Mesenchymal stem cell (in vitro differentiated cells and primary cell): ENCODE data around the gene SARS1.
A peak's percentile ranks its signal among the peaks of the same experiment; 100 is the strongest.

ENCODE experiments used
- DNase-seq: peaks from one replicate; pipeline ENCODE4 v3.0.0-alpha.2; 2013
- H2AFZ ChIP-seq: one replicate; pipeline ENCODE4 v1.6.1; 2013; ENCODE audit warnings: low read depth, mild to moderate bottlenecking, control low read depth, inconsistent platforms, low read length, moderate library complexity
- H2AK5ac ChIP-seq: 2 replicates; pipeline ENCODE4 v1.6.1; 2013; ENCODE audit warnings: low read length, moderate library complexity, mild to moderate bottlenecking, inconsistent platforms; ENCODE audit not compliant: severe bottlenecking
- H2BK120ac ChIP-seq: one replicate; pipeline ENCODE4 v1.6.1; 2013; ENCODE audit warnings: low read depth, mild to moderate bottlenecking, inconsistent platforms, low read length, moderate library complexity
- H2BK12ac ChIP-seq, 2 experiments: one replicate each; pipeline ENCODE4 v1.6.1; 2013; ENCODE audit warnings: inconsistent platforms in 2 of 2, low read length in 2 of 2, mild to moderate bottlenecking in 2 of 2, moderate library complexity in 2 of 2, control low read depth in 1 of 2
- H2BK15ac ChIP-seq: one replicate; pipeline ENCODE4 v1.6.1; 2013; ENCODE audit warnings: mild to moderate bottlenecking, low read depth, inconsistent platforms; ENCODE audit not compliant: poor library complexity, severe bottlenecking
- H2BK5ac ChIP-seq: 2 replicates; pipeline ENCODE4 v1.6.1; 2013; ENCODE audit warnings: low read depth, mild to moderate bottlenecking, low read length, control low read depth, inconsistent platforms; ENCODE audit not compliant: poor library complexity, severe bottlenecking
- H3K14ac ChIP-seq, 2 experiments: one replicate each; pipeline ENCODE4 v1.6.1; 2013; ENCODE audit warnings: inconsistent platforms in 2 of 2, low read length in 2 of 2, control low read depth in 1 of 2, mild to moderate bottlenecking in 1 of 2, moderate library complexity in 1 of 2
- H3K18ac ChIP-seq, 2 experiments: one replicate each; pipeline ENCODE4 v1.6.1; 2013; ENCODE audit warnings: inconsistent platforms in 2 of 2, low read length in 2 of 2, control low read depth in 1 of 2, low read depth in 1 of 2, mild to moderate bottlenecking in 1 of 2
- H3K23ac ChIP-seq, 2 experiments: one replicate each; pipeline ENCODE4 v1.6.1; 2013; ENCODE audit warnings: inconsistent platforms in 2 of 2, low read length in 2 of 2, mild to moderate bottlenecking in 2 of 2, moderate library complexity in 2 of 2, control low read depth in 1 of 2
- H3K27ac ChIP-seq: 2 replicates; pipeline ENCODE4 v1.5.1; 2013; ENCODE audit warnings: mild to moderate bottlenecking, moderate library complexity, low read length, control low read depth, inconsistent platforms; ENCODE audit not compliant: poor library complexity, severe bottlenecking
- H3K27me3 ChIP-seq, 2 experiments: 2 replicates each; pipeline versions ENCODE4 v1.6.1 to v1.7.0; 2013; ENCODE audit warnings: low read length in 2 of 2, mild to moderate bottlenecking in 2 of 2, moderate library complexity in 2 of 2, control low read depth in 1 of 2, inconsistent platforms in 1 of 2; ENCODE audit not compliant: control insufficient read depth in 1 of 2, insufficient read depth in 1 of 2
- H3K36me3 ChIP-seq, 2 experiments: 2 replicates each; pipeline versions ENCODE4 v1.6.1 to v1.7.0; 2013; ENCODE audit warnings: low read length in 2 of 2, control low read depth in 1 of 2, inconsistent platforms in 1 of 2, low read depth in 1 of 2, mild to moderate bottlenecking in 1 of 2; ENCODE audit not compliant: insufficient read depth in 2 of 2, control insufficient read depth in 1 of 2
- H3K4ac ChIP-seq, 2 experiments: one replicate each; pipeline ENCODE4 v1.6.1; 2013; ENCODE audit warnings: inconsistent platforms in 2 of 2, low read length in 2 of 2, mild to moderate bottlenecking in 2 of 2, moderate library complexity in 2 of 2, control low read depth in 1 of 2, low read depth in 1 of 2
- H3K4me1 ChIP-seq: 2 replicates; pipeline ENCODE4 v1.6.1; 2013; ENCODE audit warnings: low read depth, low read length, control low read depth; ENCODE audit not compliant: control insufficient read depth, insufficient read depth
- H3K4me2 ChIP-seq: 2 replicates; pipeline ENCODE4 v1.6.1; 2013; ENCODE audit warnings: low read length, mild to moderate bottlenecking, inconsistent platforms; ENCODE audit not compliant: poor library complexity, severe bottlenecking
- H3K4me3 ChIP-seq, 2 experiments: 2 replicates each; pipeline versions ENCODE4 v1.5.1 to v1.7.0; 2013; ENCODE audit warnings: low read length in 2 of 2, mild to moderate bottlenecking in 2 of 2, control low read depth in 1 of 2, low read depth in 1 of 2; ENCODE audit not compliant: insufficient read depth in 1 of 2
- H3K79me1 ChIP-seq: replicated peaks from 2 replicates; pipeline ENCODE4 v1.6.1; 2013; ENCODE audit warnings: mild to moderate bottlenecking, control low read depth, low read length, inconsistent platforms; ENCODE audit not compliant: poor library complexity, severe bottlenecking
- H3K9ac ChIP-seq: 2 replicates; pipeline ENCODE4 v1.7.0; 2013; ENCODE audit warnings: mild to moderate bottlenecking, low read length, moderate library complexity
- H3K9me3 ChIP-seq: 2 replicates; pipeline ENCODE4 v1.7.0; 2013; ENCODE audit warnings: mild to moderate bottlenecking, low read length; ENCODE audit not compliant: control insufficient read depth
- H4K8ac ChIP-seq: one replicate; pipeline ENCODE4 v1.6.1; 2013; ENCODE audit warnings: inconsistent platforms, mild to moderate bottlenecking, low read length, moderate library complexity
- H4K91ac ChIP-seq: one replicate; pipeline ENCODE4 v1.6.1; 2013; ENCODE audit warnings: mild to moderate bottlenecking, low read length, inconsistent platforms
- WGBS: methylation state at CpG from one replicate; pipeline ENCODE4 v1.1.7; 2013; ENCODE audit warnings: mixed read lengths; 5-methylcytosine and 5-hydroxymethylcytosine counted together

Gene SARS1

GRCh38 chr1:109263234-109263596 lies 49.5 kb downstream of the SARS1 start:
- no peak overlapping the region for H2BK120ac ChIP-seq
- H3K9ac ChIP-seq, result no peak overlapping the region
- no peak for DNase-seq
- H3K9me3 ChIP-seq, result no peaks in the 10 kb centered on the region
- no peak overlapping the region for H2BK15ac ChIP-seq
- H3K14ac ChIP-seq, result peak overlapping the region in 1 of 2 experiments; percentile 35
- no peak overlapping the region for H3K4me3 ChIP-seq
- peak overlapping the region; percentile 52 for H4K8ac ChIP-seq
- no peak overlapping the region for H4K91ac ChIP-seq
- H2AFZ ChIP-seq, result no peak overlapping the region
- H3K23ac ChIP-seq, result no peak overlapping the region
- H3K79me1 ChIP-seq, result no peaks in the 10 kb centered on the region
- peaks cover 0 to 69% of the 10 kb centered on the region in 2 experiments for H3K36me3 ChIP-seq
- no peak overlapping the region for H3K4ac ChIP-seq
- peaks cover 0 to 18% of the 10 kb centered on the region in 2 experiments for H3K27me3 ChIP-seq
- no peak overlapping the region for H3K4me2 ChIP-seq
- H2BK12ac ChIP-seq, result no peak overlapping the region
- no peak overlapping the region for H3K18ac ChIP-seq
- 70% methylated on average over 12 of the region's 12 CpGs for WGBS
- peaks cover 31% of the 10 kb centered on the region for H3K4me1 ChIP-seq
- H2BK5ac ChIP-seq, result no peak overlapping the region
- H2AK5ac ChIP-seq, result peak overlapping the region; percentile 16
- H3K27ac ChIP-seq, result no peak overlapping the region

- Histone ChIP-seq H2BK15ac (no peak overlapping the region), H2AFZ (no peak overlapping the region), H3K14ac (peak overlapping the region in 1 of 2 experiments; percentile 35), H2AK5ac (no peak overlapping the region), H3K9ac (no peak overlapping the region), H3K9me3 (no peaks in the 10 kb centered on the region), H3K36me3 (peaks cover 0 to 69% of the 10 kb centered on the region in 2 experiments), H3K18ac (no peak overlapping the region), H4K91ac (no peak overlapping the region), H3K79me1 (no peaks in the 10 kb centered on the region), H3K4ac (no peak overlapping the region), H3K23ac (no peak overlapping the region), H3K27me3 (peaks cover 0 to 18% of the 10 kb centered on the region in 2 experiments), H2BK12ac (peak overlapping the region in 1 of 2 experiments; percentile 16), H2BK120ac (no peak overlapping the region), H2BK5ac (no peak overlapping the region), H4K8ac (peak overlapping the region; percentile 52), H3K4me1 (peaks cover 26% of the 10 kb centered on the region), H3K27ac (no peak overlapping the region), H3K4me3 (no peak overlapping the region), H3K4me2 (no peak overlapping the region)
- WGBS, result 48% methylated on average over 29 of the region's 29 CpGs
- peak; percentile 84 for DNase-seq
Observed at GRCh38 chr1:109263597-109264378, 50.1 kb downstream of the SARS1 start.

- Histone ChIP-seq H3K9me3 (no peaks in the 10 kb centered on the region), H2BK5ac (no peak overlapping the region), H2BK15ac (no peak overlapping the region), H3K18ac (no peak overlapping the region), H3K36me3 (peaks cover 0 to 70% of the 10 kb centered on the region in 2 experiments), H2BK120ac (no peak overlapping the region), H4K91ac (no peak overlapping the region), H3K27me3 (peaks cover 0 to 18% of the 10 kb centered on the region in 2 experiments), H3K9ac (no peak overlapping the region), H4K8ac (no peak overlapping the region), H3K23ac (no peak overlapping the region), H3K4me1 (peaks cover 22% of the 10 kb centered on the region), H2BK12ac (no peak overlapping the region), H2AK5ac (no peak overlapping the region), H3K4ac (no peak overlapping the region), H3K27ac (no peak overlapping the region), H3K4me2 (no peak overlapping the region), H3K4me3 (no peak overlapping the region), H3K14ac (no peak overlapping the region), H3K79me1 (no peaks in the 10 kb centered on the region), H2AFZ (no peak overlapping the region)
- WGBS, result 79% methylated on average over 9 of the region's 9 CpGs
- no peak for DNase-seq
Observed at GRCh38 chr1:109264379-109264755, 50.6 kb downstream of the SARS1 start.

GRCh38 chr1:109265016-109265415 lies 51.3 kb downstream of the SARS1 start:
- H2BK12ac ChIP-seq, result no peak overlapping the region
- WGBS, result 83% methylated on average over 4 of the region's 4 CpGs
- no peaks in the 10 kb centered on the region for H3K79me1 ChIP-seq
- H2BK5ac ChIP-seq, result no peak overlapping the region
- H3K9ac ChIP-seq, result no peak overlapping the region
- H3K4me2 ChIP-seq, result no peak overlapping the region
- H2AFZ ChIP-seq, result no peak overlapping the region
- H3K4ac ChIP-seq, result no peak overlapping the region
- no peak overlapping the region for H2AK5ac ChIP-seq
- H3K36me3 ChIP-seq, result peaks cover 0 to 77% of the 10 kb centered on the region in 2 experiments
- H3K23ac ChIP-seq, result no peak overlapping the region
- H3K27ac ChIP-seq, result no peak overlapping the region
- H3K9me3 ChIP-seq, result no peaks in the 10 kb centered on the region
- no peak overlapping the region for H2BK120ac ChIP-seq
- H2BK15ac ChIP-seq, result no peak overlapping the region
- H3K18ac ChIP-seq, result no peak overlapping the region
- DNase-seq, result no peak
- H4K8ac ChIP-seq, result no peak overlapping the region
- peaks cover 0 to 18% of the 10 kb centered on the region in 2 experiments for H3K27me3 ChIP-seq
- H3K14ac ChIP-seq, result no peak overlapping the region
- H3K4me3 ChIP-seq, result no peak overlapping the region
- H3K4me1 ChIP-seq, result peaks cover 20% of the 10 kb centered on the region
- no peak overlapping the region for H4K91ac ChIP-seq
